ENCODE data around the gene ZNF516. TPM values are rescaled to one million over a fixed set of nuclear protein-coding genes. Genes with fewer than 3 reads are reported as not detected.

The ZNF516 gene
- total and polyA plus RNA-seq, 2 experiments from 2014 or later: 17.8 to 29.4 TPM

DNA sequence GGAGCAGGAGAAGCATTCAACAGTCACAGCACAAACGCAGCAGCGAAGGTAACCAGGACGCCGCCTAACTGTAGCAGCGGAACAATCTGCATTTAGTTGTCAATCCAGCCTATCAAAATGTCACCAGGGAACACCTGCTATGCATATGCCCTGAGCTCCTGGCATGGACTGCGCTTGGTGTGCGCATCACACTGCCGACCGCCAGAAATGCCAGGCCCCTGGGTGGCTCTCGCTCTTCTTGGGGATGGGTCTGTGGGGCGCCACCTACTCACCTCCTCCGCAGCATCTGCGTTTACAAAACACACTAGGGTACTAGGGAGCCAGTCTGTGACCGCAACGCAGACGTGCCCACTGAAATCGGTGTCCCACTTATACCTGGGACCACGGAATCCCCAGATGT is 31.7 kb downstream of the ZNF516 start:
- in situ Hi-C loops (cut with MboI): no loop called here
- DNase-seq: no peak
- Histone ChIP-seq H3K9ac (no peak overlapping the region), H2AFZ (no peak overlapping the region), H3K27ac (no peak overlapping the region), H3K4me1 (ENCODE audit: insufficient read depth) (peaks cover 19% of the 10 kb centered on the region), H3K36me3 (ENCODE audit: low read depth) (no peaks in the 10 kb centered on the region), H3K79me2 (ENCODE audit: insufficient read depth) (peaks cover 92% of the 10 kb centered on the region), H3K27me3 (replicated peaks; ENCODE audit: insufficient read depth) (no peaks in the 10 kb centered on the region), H3K4me2 (ENCODE audit: unreplicated experiment) (no peak overlapping the region), H4K20me1 (ENCODE audit: insufficient read depth) (no peaks in the 10 kb centered on the region), H3K4me3 (no peak overlapping the region), H3F3A (ENCODE audit: insufficient read depth) (peaks cover 18% of the 10 kb centered on the region; the same call in 1 of the 2 replicates), H3K9me2 (ENCODE audit: insufficient read depth) (no peaks in the 10 kb centered on the region), H3K9me3 (ENCODE audit: low read depth) (no peaks in the 10 kb centered on the region)
- 89 to 91% methylated on average over 18 of the region's 18 CpGs for WGBS, 2 experiments (ENCODE audit: low coverage in 1 of 2, low lambda C conversion rate in 2 of 2, missing lambda C conversion rate in 2 of 2)
- no peak for TF ChIP-seq EZH2 (IDR thresholded peaks at IDR 0.05; ENCODE audit: insufficient read depth, poor library complexity, severe bottlenecking)
- no peak for TF ChIP-seq EZH2phosphoT487 (IDR thresholded peaks at IDR 0.05; ENCODE audit: insufficient read depth, low read depth)

DNA sequence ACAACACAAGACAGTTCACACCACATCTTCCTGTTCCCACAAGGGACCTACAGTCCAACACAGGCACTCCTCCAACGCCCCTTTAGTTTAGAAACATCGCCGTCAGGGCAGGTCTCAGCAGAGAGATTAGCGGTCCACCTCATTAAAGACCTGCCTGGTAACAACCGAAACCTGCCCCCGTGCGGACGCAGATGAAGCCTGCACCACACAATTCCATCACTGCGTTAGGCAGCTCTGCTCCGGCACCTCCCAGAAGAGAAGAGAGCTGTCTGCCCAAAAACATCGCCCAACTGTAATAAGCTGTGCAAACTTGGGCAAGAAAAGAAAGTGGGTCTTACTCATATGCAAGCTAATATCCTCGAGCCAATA is 32.7 kb downstream of the ZNF516 start:
- H3K9me3 ChIP-seq (ENCODE audit: low read depth): no peaks in the 10 kb centered on the region
- H4K20me1 ChIP-seq (ENCODE audit: insufficient read depth): no peaks in the 10 kb centered on the region
- in situ Hi-C loops (cut with MboI): no loop called here
- no peak overlapping the region for H3K9ac ChIP-seq
- H3K27ac ChIP-seq: no peak overlapping the region
- no peaks in the 10 kb centered on the region for H3K27me3 ChIP-seq (replicated peaks; ENCODE audit: insufficient read depth)
- H3F3A ChIP-seq (ENCODE audit: insufficient read depth): peaks cover 18% of the 10 kb centered on the region; the same call in 1 of the 2 replicates
- H3K9me2 ChIP-seq (ENCODE audit: insufficient read depth): no peaks in the 10 kb centered on the region
- no peak for DNase-seq
- TF ChIP-seq EZH2 (IDR thresholded peaks at IDR 0.05; ENCODE audit: insufficient read depth, poor library complexity, severe bottlenecking): no peak
- TF ChIP-seq EZH2phosphoT487 (IDR thresholded peaks at IDR 0.05; ENCODE audit: insufficient read depth, low read depth): no peak
- no peak overlapping the region for H3K4me3 ChIP-seq
- H3K36me3 ChIP-seq (ENCODE audit: low read depth): no peaks in the 10 kb centered on the region
- no peak overlapping the region for H2AFZ ChIP-seq
- 96 to 97% methylated on average over 12 of the region's 12 CpGs for WGBS, 2 experiments (ENCODE audit: low coverage in 1 of 2, low lambda C conversion rate in 2 of 2, missing lambda C conversion rate in 2 of 2)
- H3K4me1 ChIP-seq (ENCODE audit: insufficient read depth): peaks cover 25% of the 10 kb centered on the region
- H3K79me2 ChIP-seq (ENCODE audit: insufficient read depth): peaks cover 92% of the 10 kb centered on the region
- H3K4me2 ChIP-seq (ENCODE audit: unreplicated experiment): no peak overlapping the region

DNA sequence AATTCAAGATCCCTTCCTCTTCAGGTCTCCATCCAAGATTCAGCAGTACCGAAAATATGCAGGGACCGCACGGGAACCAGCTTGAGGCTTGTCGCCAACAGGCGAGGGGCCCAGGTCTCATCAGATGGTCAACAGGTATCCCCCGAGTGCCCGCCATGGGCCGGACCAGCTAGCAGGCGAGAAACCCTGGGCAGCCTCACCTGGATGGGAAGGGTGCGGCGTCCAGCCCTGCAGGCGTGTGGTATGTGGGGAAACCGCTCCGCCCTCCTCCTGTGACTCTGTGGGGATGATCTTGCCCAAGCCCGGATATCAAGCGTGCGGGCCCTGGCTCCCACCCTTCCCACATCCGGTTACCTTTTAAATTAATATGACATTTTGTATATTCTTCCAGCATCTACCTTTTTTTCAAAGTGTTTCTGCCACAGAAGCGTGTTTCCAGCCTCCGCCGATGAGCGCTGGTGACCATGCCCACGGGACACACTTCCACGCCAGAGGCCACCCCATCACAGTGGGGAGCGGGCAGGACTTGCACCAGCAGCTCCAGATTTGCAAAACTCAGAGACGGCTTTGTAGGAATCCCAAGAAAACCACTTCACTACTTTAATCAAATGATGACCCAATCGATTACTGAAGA is 33.2 kb downstream of the ZNF516 start:
- TF ChIP-seq EZH2phosphoT487 (IDR thresholded peaks at IDR 0.05; ENCODE audit: insufficient read depth, low read depth) (no peak), EZH2 (IDR thresholded peaks at IDR 0.05; ENCODE audit: insufficient read depth, poor library complexity, severe bottlenecking) (no peak)
- Histone ChIP-seq H3F3A (ENCODE audit: insufficient read depth) (peaks cover 18% of the 10 kb centered on the region; the same call in 1 of the 2 replicates), H2AFZ (no peak overlapping the region), H3K79me2 (ENCODE audit: insufficient read depth) (peaks cover 95% of the 10 kb centered on the region), H3K9me2 (ENCODE audit: insufficient read depth) (no peaks in the 10 kb centered on the region), H3K27ac (no peak overlapping the region), H3K4me2 (ENCODE audit: unreplicated experiment) (no peak overlapping the region), H4K20me1 (ENCODE audit: insufficient read depth) (no peaks in the 10 kb centered on the region), H3K36me3 (ENCODE audit: low read depth) (no peaks in the 10 kb centered on the region), H3K9ac (no peak overlapping the region), H3K4me3 (no peak overlapping the region), H3K4me1 (ENCODE audit: insufficient read depth) (peaks cover 30% of the 10 kb centered on the region), H3K9me3 (ENCODE audit: low read depth) (no peaks in the 10 kb centered on the region), H3K27me3 (replicated peaks; ENCODE audit: insufficient read depth) (no peaks in the 10 kb centered on the region)
- WGBS, 2 experiments (ENCODE audit: low coverage in 1 of 2, low lambda C conversion rate in 2 of 2, missing lambda C conversion rate in 2 of 2): 96 to 97% methylated on average over 25 to 27 of the region's 27 CpGs
- in situ Hi-C loops (cut with MboI): no loop called here
- DNase-seq: no peak

DNA sequence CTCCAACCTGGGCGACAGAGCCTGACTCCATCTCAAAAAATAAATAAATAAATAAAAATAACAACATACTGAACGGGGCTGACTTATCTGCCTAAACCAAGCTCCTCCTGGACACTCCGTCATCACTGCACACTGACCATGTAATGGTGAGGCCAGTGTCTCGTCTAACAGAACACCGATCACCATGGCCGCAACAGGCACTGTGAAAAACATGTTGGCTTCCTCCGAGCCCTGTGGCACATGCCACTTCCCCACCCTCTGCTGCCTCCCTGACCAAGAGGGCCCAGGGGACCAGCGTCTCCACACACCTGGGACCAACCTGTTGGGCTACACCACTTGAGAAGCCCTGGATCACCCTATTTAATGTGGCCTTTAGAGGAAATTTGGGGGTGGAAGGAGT is 33.9 kb downstream of the ZNF516 start:
- Histone ChIP-seq H3K36me3 (ENCODE audit: low read depth) (no peaks in the 10 kb centered on the region), H3K4me3 (no peak overlapping the region), H3K9ac (no peak overlapping the region), H3F3A (ENCODE audit: insufficient read depth) (peaks cover 18% of the 10 kb centered on the region; the same call in 1 of the 2 replicates), H3K4me1 (ENCODE audit: insufficient read depth) (peaks cover 32% of the 10 kb centered on the region), H3K79me2 (ENCODE audit: insufficient read depth) (peaks cover 95% of the 10 kb centered on the region), H4K20me1 (ENCODE audit: insufficient read depth) (no peaks in the 10 kb centered on the region), H3K9me2 (ENCODE audit: insufficient read depth) (no peaks in the 10 kb centered on the region), H3K9me3 (ENCODE audit: low read depth) (no peaks in the 10 kb centered on the region), H3K27me3 (replicated peaks; ENCODE audit: insufficient read depth) (no peaks in the 10 kb centered on the region), H3K4me2 (ENCODE audit: unreplicated experiment) (no peak overlapping the region), H2AFZ (no peak overlapping the region), H3K27ac (0 out of 2 replicates have a peak overlapping the region, but pooled peaks have one; percentile 73)
- in situ Hi-C loops (cut with MboI): no loop called here
- DNase-seq: no peak
- 97% methylated on average over 8 of the region's 8 CpGs for WGBS, 2 experiments (ENCODE audit: low coverage in 1 of 2, low lambda C conversion rate in 2 of 2, missing lambda C conversion rate in 2 of 2)
- TF ChIP-seq EZH2phosphoT487 (IDR thresholded peaks at IDR 0.05; ENCODE audit: insufficient read depth, low read depth) (no peak), EZH2 (IDR thresholded peaks at IDR 0.05; ENCODE audit: insufficient read depth, poor library complexity, severe bottlenecking) (no peak)

Data from GM23248 (cell line).